LNCaP clone FGC (cell line): ENCODE measurements around the gene RAB4A.
A peak's percentile ranks its signal among the peaks of the same experiment; 100 is the strongest.

ENCODE experiments used
- DNase-seq: peaks from one replicate; pipeline ENCODE4 v3.0.0-alpha.2; 2011; ENCODE audit warnings: low read depth
- H3K4me3 ChIP-seq: 2 replicates; pipeline ENCODE4 v1.5.1; 2011; ENCODE audit warnings: mild to moderate bottlenecking, low read depth, low read length, control low read depth
- TF ChIP-seq, protein P1 (sequence below): IDR thresholded peaks from 2 replicates; pipeline ENCODE4 v1.5.1; 2012; ENCODE audit warnings: mild to moderate bottlenecking; ENCODE audit not compliant: control insufficient read depth, insufficient read depth; ENCODE audit errors: extremely low read depth

RAB4A gene

DNA sequence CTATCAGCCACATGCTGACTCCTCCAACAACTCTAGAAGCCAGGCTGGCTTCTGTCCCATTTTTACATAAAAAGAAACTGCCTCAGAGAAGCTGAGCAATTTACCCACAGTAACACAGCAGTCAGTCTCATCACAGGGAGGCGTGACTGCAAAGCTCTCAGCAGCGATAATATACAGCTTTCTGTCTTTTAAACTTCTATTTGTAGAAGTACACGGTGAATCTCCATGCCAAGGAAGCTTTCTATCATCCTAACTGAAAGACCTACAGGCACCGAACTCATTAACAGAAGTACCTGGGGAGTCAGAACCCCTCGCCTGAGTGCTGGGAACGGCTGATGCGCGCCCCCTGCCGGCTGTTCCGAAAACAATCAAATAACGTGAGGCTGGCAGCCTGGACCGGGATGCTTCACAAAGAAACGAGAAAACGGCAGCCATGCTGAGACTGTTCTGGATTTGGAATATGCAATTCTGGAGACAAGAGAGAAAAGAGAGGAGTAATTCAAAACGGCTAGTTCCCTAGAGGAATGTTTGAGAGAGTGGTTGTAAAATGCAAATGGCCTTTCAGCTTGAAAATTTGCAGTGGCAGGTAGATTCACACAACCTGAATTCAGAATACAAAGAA lies 43.5 kb upstream of the RAB4A start:
- TF ChIP-seq, protein P1, sequence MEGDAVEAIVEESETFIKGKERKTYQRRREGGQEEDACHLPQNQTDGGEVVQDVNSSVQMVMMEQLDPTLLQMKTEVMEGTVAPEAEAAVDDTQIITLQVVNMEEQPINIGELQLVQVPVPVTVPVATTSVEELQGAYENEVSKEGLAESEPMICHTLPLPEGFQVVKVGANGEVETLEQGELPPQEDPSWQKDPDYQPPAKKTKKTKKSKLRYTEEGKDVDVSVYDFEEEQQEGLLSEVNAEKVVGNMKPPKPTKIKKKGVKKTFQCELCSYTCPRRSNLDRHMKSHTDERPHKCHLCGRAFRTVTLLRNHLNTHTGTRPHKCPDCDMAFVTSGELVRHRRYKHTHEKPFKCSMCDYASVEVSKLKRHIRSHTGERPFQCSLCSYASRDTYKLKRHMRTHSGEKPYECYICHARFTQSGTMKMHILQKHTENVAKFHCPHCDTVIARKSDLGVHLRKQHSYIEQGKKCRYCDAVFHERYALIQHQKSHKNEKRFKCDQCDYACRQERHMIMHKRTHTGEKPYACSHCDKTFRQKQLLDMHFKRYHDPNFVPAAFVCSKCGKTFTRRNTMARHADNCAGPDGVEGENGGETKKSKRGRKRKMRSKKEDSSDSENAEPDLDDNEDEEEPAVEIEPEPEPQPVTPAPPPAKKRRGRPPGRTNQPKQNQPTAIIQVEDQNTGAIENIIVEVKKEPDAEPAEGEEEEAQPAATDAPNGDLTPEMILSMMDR: peak; percentile 80
- no peak overlapping the region for H3K4me3 ChIP-seq
- DNase-seq: no peak

GRCh38 chr1:229228522-229228921 lies 42.4 kb upstream of the RAB4A start:
- DNase-seq: no peak
- TF ChIP-seq, protein P1: no peak
- H3K4me3 ChIP-seq: no peak overlapping the region

GRCh38 chr1:229229137-229229720 lies 41.7 kb upstream of the RAB4A start:
- DNase-seq: no peak
- H3K4me3 ChIP-seq: no peak overlapping the region
- TF ChIP-seq, protein P1: no peak

DNA sequence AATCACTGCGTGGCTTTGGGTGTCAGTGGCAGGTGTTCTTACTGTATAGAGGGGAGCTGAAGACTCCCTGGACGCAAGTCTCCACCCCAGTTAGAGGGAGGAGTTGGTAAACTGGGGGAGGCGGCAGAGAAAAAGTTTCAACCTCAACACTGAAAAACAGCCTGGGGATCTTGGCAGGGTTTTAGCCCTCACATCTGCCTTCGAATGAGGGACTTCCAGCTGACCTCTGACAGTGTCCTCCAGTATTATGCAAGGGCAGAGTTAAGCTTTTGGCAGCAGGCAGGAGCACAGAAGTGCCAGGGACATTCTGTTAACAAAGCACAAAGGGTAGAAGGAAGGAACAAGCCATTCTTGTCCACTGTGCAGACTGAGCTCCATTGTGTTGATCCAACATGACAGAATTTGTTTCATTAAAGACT lies 41.2 kb upstream of the RAB4A start:
- TF ChIP-seq, protein P1: no peak
- DNase-seq: no peak
- H3K4me3 ChIP-seq: no peak overlapping the region

- no peak overlapping the region for H3K4me3 ChIP-seq
- DNase-seq: no peak
- TF ChIP-seq, protein P1: no peak
Observed at GRCh38 chr1:229230140-229230892, 40.6 kb upstream of the RAB4A start.

DNA sequence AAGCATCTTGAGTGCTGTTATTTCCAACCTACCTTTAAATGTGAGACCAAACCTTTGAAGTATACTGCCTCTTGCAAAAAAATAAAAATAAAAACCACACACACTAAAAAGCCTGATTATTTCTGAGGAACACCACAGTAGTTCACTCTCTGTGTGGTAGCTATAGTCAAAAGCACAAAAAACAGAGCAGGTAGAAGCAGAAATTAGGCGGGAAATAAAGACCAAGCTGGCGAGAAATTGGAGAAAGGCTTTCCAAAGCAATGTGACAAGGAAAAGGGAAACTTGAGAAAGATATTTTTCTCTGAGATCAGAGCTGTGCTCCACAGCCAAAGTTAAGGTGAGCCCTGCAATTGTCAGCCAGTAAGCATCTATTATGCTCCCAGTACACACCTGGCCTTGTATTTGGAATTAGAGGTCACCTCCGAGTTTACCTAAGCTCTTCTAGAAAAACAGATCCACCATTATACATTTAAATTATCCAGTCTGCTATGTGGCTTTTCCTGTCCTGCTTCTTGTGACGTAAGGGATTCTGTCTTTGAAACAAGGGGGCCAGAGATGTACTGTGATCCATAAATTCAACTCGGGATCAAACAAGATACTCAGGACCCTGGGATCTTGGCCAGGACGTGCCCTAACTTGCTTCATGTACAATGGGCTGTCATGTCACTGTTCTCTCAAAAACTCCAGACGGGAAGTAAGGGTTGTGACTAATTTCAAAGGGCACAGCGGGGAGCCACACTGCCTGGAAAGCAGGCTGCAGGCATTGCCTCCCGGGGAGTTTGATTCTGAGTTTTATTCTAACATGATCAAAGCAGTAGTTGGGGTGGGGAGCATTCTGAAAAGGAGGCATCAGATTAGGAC lies 39.8 kb upstream of the RAB4A start:
- DNase-seq: no peak
- H3K4me3 ChIP-seq: no peak overlapping the region
- TF ChIP-seq, protein P1: no peak
